ENCODE measurements around the gene ZNF646.

Gene ZNF646

GRCh38 chr16:31072540-31073141, 1.6 kb upstream of the ZNF646 start:
- Histone ChIP-seq H3K27me3 (ENCODE audit: control insufficient read depth, insufficient read depth, low read length) (no peaks in the 10 kb centered on the region), H3K9ac (ENCODE audit: low read length) (peak overlapping the region; percentile 64), H3K27ac (ENCODE audit: low read depth, low read length) (peak overlapping the region; percentile 86), H3K36me3 (ENCODE audit: control insufficient read depth, insufficient read depth, low read length) (peaks cover 7% of the 10 kb centered on the region), H3K4me1 (ENCODE audit: control insufficient read depth, insufficient read depth, low read length) (peaks cover 10% of the 10 kb centered on the region), H3K4me3 (ENCODE audit: low read length) (peak overlapping the region; percentile 86)

GRCh38 chr16:31073142-31073969, 866 bp upstream of the ZNF646 start:
- Histone ChIP-seq H3K27ac (ENCODE audit: low read depth, low read length) (peak overlapping the region; percentile 86), H3K27me3 (ENCODE audit: control insufficient read depth, insufficient read depth, low read length) (no peaks in the 10 kb centered on the region), H3K36me3 (ENCODE audit: control insufficient read depth, insufficient read depth, low read length) (peaks cover 13% of the 10 kb centered on the region), H3K4me1 (ENCODE audit: control insufficient read depth, insufficient read depth, low read length) (peaks cover 10% of the 10 kb centered on the region), H3K9ac (ENCODE audit: low read length) (peak overlapping the region; percentile 64), H3K4me3 (ENCODE audit: low read length) (peak overlapping the region; percentile 86)

GRCh38 chr16:31074814-31075183, 577 bp downstream of the ZNF646 start:
- peak overlapping the region; percentile 86 for H3K27ac ChIP-seq (ENCODE audit: low read depth, low read length)
- H3K27me3 ChIP-seq (ENCODE audit: control insufficient read depth, insufficient read depth, low read length): no peaks in the 10 kb centered on the region
- peaks cover 28% of the 10 kb centered on the region for H3K36me3 ChIP-seq (ENCODE audit: control insufficient read depth, insufficient read depth, low read length)
- peak overlapping the region; percentile 86 for H3K4me3 ChIP-seq (ENCODE audit: low read length)
- peak overlapping the region; percentile 88 for H3K9ac ChIP-seq (ENCODE audit: low read length)
- H3K4me1 ChIP-seq (ENCODE audit: control insufficient read depth, insufficient read depth, low read length): peaks cover 10% of the 10 kb centered on the region

GRCh38 chr16:31076319-31076718, 2.1 kb downstream of the ZNF646 start:
- Histone ChIP-seq H3K36me3 (ENCODE audit: control insufficient read depth, insufficient read depth, low read length) (peaks cover 40% of the 10 kb centered on the region), H3K27me3 (ENCODE audit: control insufficient read depth, insufficient read depth, low read length) (no peaks in the 10 kb centered on the region), H3K4me1 (ENCODE audit: control insufficient read depth, insufficient read depth, low read length) (peaks cover 10% of the 10 kb centered on the region), H3K27ac (ENCODE audit: low read depth, low read length) (no peak overlapping the region), H3K4me3 (ENCODE audit: low read length) (no peak overlapping the region), H3K9ac (ENCODE audit: low read length) (no peak overlapping the region)

- peaks cover 40% of the 10 kb centered on the region for H3K36me3 ChIP-seq (ENCODE audit: control insufficient read depth, insufficient read depth, low read length)
Measured at GRCh38 chr16:31077024-31077423, 2.8 kb downstream of the ZNF646 start.

GRCh38 chr16:31077592-31078396, 3.6 kb downstream of the ZNF646 start:
- no peaks in the 10 kb centered on the region for H3K27me3 ChIP-seq (ENCODE audit: control insufficient read depth, insufficient read depth, low read length)
- no peak overlapping the region for H3K9ac ChIP-seq (ENCODE audit: low read length)
- no peak overlapping the region for H3K27ac ChIP-seq (ENCODE audit: low read depth, low read length)
- H3K4me1 ChIP-seq (ENCODE audit: control insufficient read depth, insufficient read depth, low read length): peaks cover 3% of the 10 kb centered on the region
- no peak overlapping the region for H3K4me3 ChIP-seq (ENCODE audit: low read length)
- peaks cover 40% of the 10 kb centered on the region for H3K36me3 ChIP-seq (ENCODE audit: control insufficient read depth, insufficient read depth, low read length)

More at GRCh38 chr16:31077024-31077423, 2.8 kb downstream of the ZNF646 start:
- Histone ChIP-seq H3K4me1 (ENCODE audit: control insufficient read depth, insufficient read depth, low read length) (peaks cover 10% of the 10 kb centered on the region), H3K9ac (ENCODE audit: low read length) (no peak overlapping the region), H3K27ac (ENCODE audit: low read depth, low read length) (no peak overlapping the region), H3K27me3 (ENCODE audit: control insufficient read depth, insufficient read depth, low read length) (no peaks in the 10 kb centered on the region), H3K4me3 (ENCODE audit: low read length) (no peak overlapping the region)

- peaks cover 40% of the 10 kb centered on the region for H3K36me3 ChIP-seq (ENCODE audit: control insufficient read depth, insufficient read depth, low read length)
Measured at GRCh38 chr16:31078597-31079341, 4.5 kb downstream of the ZNF646 start.

GRCh38 chr16:31079342-31079944, 5.2 kb downstream of the ZNF646 start:
- peaks cover 45% of the 10 kb centered on the region for H3K36me3 ChIP-seq (ENCODE audit: control insufficient read depth, insufficient read depth, low read length)
- H3K27me3 ChIP-seq (ENCODE audit: control insufficient read depth, insufficient read depth, low read length): no peaks in the 10 kb centered on the region
- H3K4me1 ChIP-seq (ENCODE audit: control insufficient read depth, insufficient read depth, low read length): peaks cover 3% of the 10 kb centered on the region
- H3K4me3 ChIP-seq (ENCODE audit: low read length): no peak overlapping the region
- H3K9ac ChIP-seq (ENCODE audit: low read length): no peak overlapping the region
- H3K27ac ChIP-seq (ENCODE audit: low read depth, low read length): no peak overlapping the region

More at GRCh38 chr16:31078597-31079341, 4.5 kb downstream of the ZNF646 start:
- Histone ChIP-seq H3K9ac (ENCODE audit: low read length) (no peak overlapping the region), H3K4me3 (ENCODE audit: low read length) (no peak overlapping the region), H3K4me1 (ENCODE audit: control insufficient read depth, insufficient read depth, low read length) (peaks cover 3% of the 10 kb centered on the region), H3K27me3 (ENCODE audit: control insufficient read depth, insufficient read depth, low read length) (no peaks in the 10 kb centered on the region), H3K27ac (ENCODE audit: low read depth, low read length) (no peak overlapping the region)

GRCh38 chr16:31080035-31080629, 5.9 kb downstream of the ZNF646 start:
- Histone ChIP-seq H3K27ac (ENCODE audit: low read depth, low read length) (no peak overlapping the region), H3K4me1 (ENCODE audit: control insufficient read depth, insufficient read depth, low read length) (no peaks in the 10 kb centered on the region), H3K36me3 (ENCODE audit: control insufficient read depth, insufficient read depth, low read length) (peaks cover 45% of the 10 kb centered on the region), H3K27me3 (ENCODE audit: control insufficient read depth, insufficient read depth, low read length) (no peaks in the 10 kb centered on the region), H3K9ac (ENCODE audit: low read length) (no peak overlapping the region), H3K4me3 (ENCODE audit: low read length) (no peak overlapping the region)

- Histone ChIP-seq H3K27ac (ENCODE audit: low read depth, low read length) (no peak overlapping the region), H3K4me1 (ENCODE audit: control insufficient read depth, insufficient read depth, low read length) (no peaks in the 10 kb centered on the region), H3K36me3 (ENCODE audit: control insufficient read depth, insufficient read depth, low read length) (peaks cover 45% of the 10 kb centered on the region), H3K9ac (ENCODE audit: low read length) (no peak overlapping the region), H3K4me3 (ENCODE audit: low read length) (no peak overlapping the region), H3K27me3 (ENCODE audit: control insufficient read depth, insufficient read depth, low read length) (no peaks in the 10 kb centered on the region)
Measured at GRCh38 chr16:31080756-31081419, 6.7 kb downstream of the ZNF646 start.

Measured in rectal smooth muscle tissue (tissue), 1 donor.